ENCODE results near the gene DOK6. TPM values are rescaled to one million over a fixed set of nuclear protein-coding genes. Genes with fewer than 3 reads are reported as not detected.
A peak's percentile ranks its signal among the peaks of the same experiment; 100 is the strongest.

DOK6 gene
- total RNA-seq, 1 donor from 2014 or later, result 0.43 TPM

- Mint-ChIP-seq H3K4me3 (no peak overlapping the region), H3K27ac (no peak overlapping the region), H3K36me3 (no peaks in the 10 kb centered on the region), H3K4me1 (no peaks in the 10 kb centered on the region), H3K27me3 (ENCODE audit: insufficient read depth, low read depth) (no peaks in the 10 kb centered on the region), H3K9me3 (no peaks in the 10 kb centered on the region)
- Histone ChIP-seq H2AFZ (replicated peaks) (no peak overlapping the region), H3K4me1 (no peaks in the 10 kb centered on the region), H3K27ac (no peak overlapping the region), H3K36me3 (no peaks in the 10 kb centered on the region), H3K9ac (no peak overlapping the region), H3K4me2 (no peak overlapping the region), H3K4me3 (no peak overlapping the region), H3F3A (ENCODE audit: low read depth) (no peaks in the 10 kb centered on the region), H3K79me2 (ENCODE audit: low read depth) (no peaks in the 10 kb centered on the region), H3K9me3 (ENCODE audit: low read depth) (no peaks in the 10 kb centered on the region), H3K27me3 (no peaks in the 10 kb centered on the region), H4K20me1 (ENCODE audit: low read depth) (no peaks in the 10 kb centered on the region)
- no peak for TF ChIP-seq EZH2 (IDR thresholded peaks at IDR 0.05)
- TF ChIP-seq CTCF (IDR thresholded peaks at IDR 0.05), result no peak
- no peak for TF ChIP-seq EZH2phosphoT487 (IDR thresholded peaks at IDR 0.05)
- DNase-seq (ENCODE audit: low spot score), result no peak
These were observed 185.0 kb downstream of the DOK6 start for GRCh38 chr18:69585696-69586095.

GRCh38 chr18:69586537-69586936 lies 185.8 kb downstream of the DOK6 start:
- H3F3A ChIP-seq (ENCODE audit: low read depth), result no peaks in the 10 kb centered on the region
- Mint-ChIP-seq H3K27ac (no peak overlapping the region), H3K36me3 (no peaks in the 10 kb centered on the region), H3K4me3 (no peak overlapping the region), H3K4me1 (no peaks in the 10 kb centered on the region), H3K27me3 (ENCODE audit: insufficient read depth, low read depth) (no peaks in the 10 kb centered on the region), H3K9me3 (no peaks in the 10 kb centered on the region)
- no peaks in the 10 kb centered on the region for H3K36me3 ChIP-seq
- H3K4me2 ChIP-seq, result no peak overlapping the region
- no peak for TF ChIP-seq EZH2 (IDR thresholded peaks at IDR 0.05)
- TF ChIP-seq EZH2phosphoT487 (IDR thresholded peaks at IDR 0.05), result no peak
- TF ChIP-seq CTCF (IDR thresholded peaks at IDR 0.05), result no peak
- H3K4me3 ChIP-seq, result no peak overlapping the region
- H3K27me3 ChIP-seq, result no peaks in the 10 kb centered on the region
- H3K9me3 ChIP-seq (ENCODE audit: low read depth), result no peaks in the 10 kb centered on the region
- no peak overlapping the region for H3K27ac ChIP-seq
- H2AFZ ChIP-seq (replicated peaks), result no peak overlapping the region
- H3K79me2 ChIP-seq (ENCODE audit: low read depth), result no peaks in the 10 kb centered on the region
- no peak overlapping the region for H3K9ac ChIP-seq
- no peak for DNase-seq (ENCODE audit: low spot score)
- no peaks in the 10 kb centered on the region for H4K20me1 ChIP-seq (ENCODE audit: low read depth)
- H3K4me1 ChIP-seq, result no peaks in the 10 kb centered on the region

- Histone ChIP-seq H3K9me3 (ENCODE audit: low read depth) (no peaks in the 10 kb centered on the region), H3K4me1 (no peaks in the 10 kb centered on the region), H3K4me3 (no peak overlapping the region), H3K9ac (no peak overlapping the region), H4K20me1 (ENCODE audit: low read depth) (no peaks in the 10 kb centered on the region), H3K4me2 (no peak overlapping the region), H3K27ac (no peak overlapping the region), H3K27me3 (no peaks in the 10 kb centered on the region), H3F3A (ENCODE audit: low read depth) (no peaks in the 10 kb centered on the region), H2AFZ (replicated peaks) (no peak overlapping the region), H3K79me2 (ENCODE audit: low read depth) (no peaks in the 10 kb centered on the region), H3K36me3 (no peaks in the 10 kb centered on the region)
- no peaks in the 10 kb centered on the region for H3K36me3 Mint-ChIP-seq
- DNase-seq (ENCODE audit: low spot score), result no peak
- no peak overlapping the region for H3K27ac Mint-ChIP-seq
- no peaks in the 10 kb centered on the region for H3K9me3 Mint-ChIP-seq
- no peak overlapping the region for H3K4me3 Mint-ChIP-seq
- H3K4me1 Mint-ChIP-seq, result no peaks in the 10 kb centered on the region
- TF ChIP-seq EZH2phosphoT487 (IDR thresholded peaks at IDR 0.05) (no peak), CTCF (IDR thresholded peaks at IDR 0.05) (peak; percentile 20)
- no peaks in the 10 kb centered on the region for H3K27me3 Mint-ChIP-seq (ENCODE audit: insufficient read depth, low read depth)
These were observed 187.6 kb downstream of the DOK6 start for GRCh38 chr18:69588301-69588700.

GRCh38 chr18:69590150-69590549 lies 189.5 kb downstream of the DOK6 start:
- no peaks in the 10 kb centered on the region for H3K4me1 Mint-ChIP-seq
- no peak for DNase-seq (ENCODE audit: low spot score)
- Histone ChIP-seq H2AFZ (replicated peaks) (no peak overlapping the region), H3K36me3 (no peaks in the 10 kb centered on the region), H3K79me2 (ENCODE audit: low read depth) (no peaks in the 10 kb centered on the region), H3F3A (ENCODE audit: low read depth) (no peaks in the 10 kb centered on the region), H3K27me3 (no peaks in the 10 kb centered on the region), H4K20me1 (ENCODE audit: low read depth) (no peaks in the 10 kb centered on the region), H3K4me2 (no peak overlapping the region), H3K4me3 (no peak overlapping the region), H3K27ac (no peak overlapping the region), H3K4me1 (no peaks in the 10 kb centered on the region), H3K9ac (no peak overlapping the region), H3K9me3 (ENCODE audit: low read depth) (no peaks in the 10 kb centered on the region)
- H3K27ac Mint-ChIP-seq, result no peak overlapping the region
- no peaks in the 10 kb centered on the region for H3K36me3 Mint-ChIP-seq
- H3K9me3 Mint-ChIP-seq, result peaks cover 3% of the 10 kb centered on the region
- H3K27me3 Mint-ChIP-seq (ENCODE audit: insufficient read depth, low read depth), result peaks cover 2% of the 10 kb centered on the region
- no peak overlapping the region for H3K4me3 Mint-ChIP-seq
- TF ChIP-seq EZH2 (IDR thresholded peaks at IDR 0.05) (no peak), EZH2phosphoT487 (IDR thresholded peaks at IDR 0.05) (no peak), CTCF (IDR thresholded peaks at IDR 0.05) (no peak)
